ENCODE measurements around the gene INPP5A. TPM values are rescaled to one million over a fixed set of nuclear protein-coding genes. Genes with fewer than 3 reads are reported as not detected.

The INPP5A gene
- total and polyA plus RNA-seq, 9 of the 15 experiments (the other 6 are each of a cell fraction or from before 2014, with no cell fraction given), result 0.66 to 11.6 (median 7.7) TPM

DNA sequence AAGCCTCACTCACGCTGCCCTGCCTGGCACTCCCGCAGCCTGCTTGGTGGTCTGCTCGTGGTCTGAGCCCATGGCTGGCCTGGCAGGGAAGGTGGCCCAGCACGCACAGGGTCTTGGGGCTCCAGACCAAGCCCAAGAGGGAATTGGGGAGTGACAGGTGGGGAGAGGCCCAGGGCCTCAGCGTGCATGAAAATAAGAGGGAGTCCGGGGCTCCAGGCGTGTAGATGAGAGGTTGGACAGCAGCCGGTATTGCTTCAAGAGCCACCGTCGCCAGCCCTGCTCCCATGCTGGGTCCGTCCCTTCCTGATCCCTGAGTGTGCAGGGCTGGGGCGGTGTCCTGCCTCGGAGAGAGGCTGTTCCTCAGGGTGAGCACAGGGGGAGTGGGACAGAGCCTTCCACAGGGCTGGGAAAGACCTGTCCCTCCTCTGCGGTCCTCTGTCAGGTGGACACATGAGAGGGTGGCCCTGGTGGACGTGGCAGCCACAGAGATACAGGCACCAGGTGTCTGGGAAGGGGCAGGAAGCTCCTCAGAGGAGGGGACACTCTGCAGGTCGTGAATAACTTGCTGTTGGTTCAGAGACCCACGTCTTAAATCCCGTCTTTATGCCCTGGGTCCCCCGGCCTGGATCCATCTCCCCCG is 113.1 kb downstream of the INPP5A start (continued):
- TF ChIP-seq ZNF699 (CRISPR knock-in tag; IDR thresholded peaks at IDR 0.05; ENCODE audit: insufficient replicate concordance) (no peak), EP300 (IDR thresholded peaks at IDR 0.05; ENCODE audit: low read length) (no peak), MED1 (CRISPR knock-in tag; IDR thresholded peaks at IDR 0.05; ENCODE audit: borderline replicate concordance) (no peak), ZNF121 (CRISPR knock-in tag; conservative IDR thresholded peaks at IDR 0.05) (no peak), FOXK1 (CRISPR knock-in tag; IDR thresholded peaks at IDR 0.05; ENCODE audit: borderline replicate concordance) (no peak)

- POLR2A ChIA-PET, result no interaction called here
- H3K9ac ChIP-seq (ENCODE audit: insufficient read depth in 1 of 2, low read depth in 2 of 2, low read length in 2 of 2), result no peak overlapping the region
- H3K4me2 ChIP-seq (ENCODE audit: insufficient read depth, low read length), result no peak overlapping the region
- H3K9me3 ChIP-seq (replicated peaks; ENCODE audit: control insufficient read depth, insufficient read depth, low read depth, low read length), result no peaks in the 10 kb centered on the region
- FAIRE-seq (no peak), DNase-seq (ENCODE audit: extremely low read depth in 1 of 4, low spot score in 3 of 4) (no peak), ATAC-seq (no peak)
- H3K27ac ChIP-seq (ENCODE audit: extremely low read depth, low read depth, low read length), result no peak overlapping the region
- CTCF ChIA-PET (ENCODE audit: low intra/inter-chr PET ratio), result no interaction called here
- intact Hi-C loops (cut with micrococcal nuclease), result loop anchor here (10.0 kb wide), 1 partner anchor 143 kb away; no protein-coding TSS in a partner anchor
- TF ChIP-seq ZNF263 (CRISPR knock-in tag; IDR thresholded peaks at IDR 0.05; ENCODE audit: borderline replicate concordance), result 0 out of 2 replicates have a peak, but pooled peaks have one; percentile 39
- TF ChIP-seq RBM34 (IDR thresholded peaks at IDR 0.05; ENCODE audit: borderline replicate concordance, insufficient read depth, low read length), result no peak
- peaks cover 0 to 16% of the 10 kb centered on the region in 2 experiments; a peak in 2 of 5 replicates for H3K4me1 ChIP-seq (replicated peaks in 1 of 2; ENCODE audit: control insufficient read depth in 2 of 2, insufficient read depth in 2 of 2, low read length in 2 of 2)
- H3K79me2 ChIP-seq (ENCODE audit: control insufficient read depth, insufficient read depth, low read length), result no peaks in the 10 kb centered on the region
- no peaks in the 10 kb centered on the region for H3K36me3 ChIP-seq (ENCODE audit: control insufficient read depth, insufficient read depth, low read length)
- no peaks in the 10 kb centered on the region; the same call in 1 of the 2 replicates for H4K20me1 ChIP-seq (replicated peaks; ENCODE audit: control insufficient read depth, insufficient read depth, low read length)
- 67% methylated on average over 3 of the region's 18 CpGs for WGBS (ENCODE audit: insufficient coverage, low coverage, missing lambda C conversion rate)
- H3K27me3 ChIP-seq (ENCODE audit: control insufficient read depth in 2 of 2, insufficient read depth in 2 of 2, low read length in 2 of 2), result no peaks in the 10 kb centered on the region
- H3K4me3 ChIP-seq, result no peak overlapping the region
- H2AFZ ChIP-seq (ENCODE audit: low read depth, low read length), result no peak overlapping the region
- no TSS peak for BruUV-seq (replicated peaks)
- no peaks in the 10 kb centered on the region for H3K9me1 ChIP-seq (ENCODE audit: control insufficient read depth, insufficient read depth, low read length)
- in situ Hi-C loops (cut with MboI), result loop anchor here (25.0 kb wide), 1 partner anchor 461 kb away; no protein-coding TSS in a partner anchor
Measured at GRCh38 chr10:132651511-132652029, 114.0 kb downstream of the INPP5A start.

Measured in K562 (cell line).